HL-60 (cell line): ENCODE data around the gene SLC24A3.

Experiments used
- DNase-seq, 2 experiments: peaks; one replicate each; pipeline ENCODE4 v3.0.0-alpha.2; 2010 to 2020; ENCODE audit warnings: low read depth in 1 of 2, low spot score in 1 of 2
- H3K27ac ChIP-seq: fragments of 250-450 bp; sonication (Bioruptor Pico); replicated peaks from 2 replicates; pipeline ENCODE4 v1.5.1; 2020; ENCODE audit warnings: mild to moderate bottlenecking, moderate library complexity
- H3K27me3 ChIP-seq: fragments of 250-450 bp; sonication (Bioruptor Pico); 2 replicates; pipeline ENCODE4 v1.5.1; 2021; ENCODE audit warnings: mild to moderate bottlenecking, moderate library complexity; ENCODE audit not compliant: insufficient read depth, poor library complexity, severe bottlenecking
- H3K4me3 ChIP-seq: replicated peaks from 2 replicates; pipeline ENCODE4 v1.5.1; 2011; ENCODE audit warnings: mild to moderate bottlenecking, control low read depth, low read length; ENCODE audit not compliant: insufficient read depth
- GABPA ChIP-seq: IDR thresholded peaks from 2 replicates; pipeline ENCODE4 v1.6.1; 2012; ENCODE audit warnings: low read depth
- POLR2AphosphoS5 ChIP-seq: IDR thresholded peaks from 2 replicates; pipeline ENCODE4 v1.6.1; 2012; ENCODE audit warnings: low read depth
- REST ChIP-seq: IDR thresholded peaks from 2 replicates; pipeline ENCODE4 v1.6.1; 2012; ENCODE audit warnings: low read depth; ENCODE audit not compliant: insufficient replicate concordance
- SPI1 ChIP-seq: IDR thresholded peaks from 2 replicates; pipeline ENCODE4 v1.6.1; 2012; ENCODE audit warnings: low read depth, mild to moderate bottlenecking, borderline replicate concordance
- TF ChIP-seq, protein P1 (sequence below): IDR thresholded peaks from one replicate; pipeline ENCODE4 v1.5.1; 2011; ENCODE audit warnings: low read length, control low read depth, inconsistent platforms; ENCODE audit not compliant: insufficient read depth

Gene SLC24A3

GRCh38 chr20:19351542-19351941 lies 139.1 kb downstream of the SLC24A3 start:
- Histone ChIP-seq H3K27me3 (no peaks in the 10 kb centered on the region), H3K27ac (no peak overlapping the region), H3K4me3 (no peak overlapping the region)
- TF ChIP-seq, protein P1, sequence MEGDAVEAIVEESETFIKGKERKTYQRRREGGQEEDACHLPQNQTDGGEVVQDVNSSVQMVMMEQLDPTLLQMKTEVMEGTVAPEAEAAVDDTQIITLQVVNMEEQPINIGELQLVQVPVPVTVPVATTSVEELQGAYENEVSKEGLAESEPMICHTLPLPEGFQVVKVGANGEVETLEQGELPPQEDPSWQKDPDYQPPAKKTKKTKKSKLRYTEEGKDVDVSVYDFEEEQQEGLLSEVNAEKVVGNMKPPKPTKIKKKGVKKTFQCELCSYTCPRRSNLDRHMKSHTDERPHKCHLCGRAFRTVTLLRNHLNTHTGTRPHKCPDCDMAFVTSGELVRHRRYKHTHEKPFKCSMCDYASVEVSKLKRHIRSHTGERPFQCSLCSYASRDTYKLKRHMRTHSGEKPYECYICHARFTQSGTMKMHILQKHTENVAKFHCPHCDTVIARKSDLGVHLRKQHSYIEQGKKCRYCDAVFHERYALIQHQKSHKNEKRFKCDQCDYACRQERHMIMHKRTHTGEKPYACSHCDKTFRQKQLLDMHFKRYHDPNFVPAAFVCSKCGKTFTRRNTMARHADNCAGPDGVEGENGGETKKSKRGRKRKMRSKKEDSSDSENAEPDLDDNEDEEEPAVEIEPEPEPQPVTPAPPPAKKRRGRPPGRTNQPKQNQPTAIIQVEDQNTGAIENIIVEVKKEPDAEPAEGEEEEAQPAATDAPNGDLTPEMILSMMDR = no peak
- TF ChIP-seq POLR2AphosphoS5 = no peak
- DNase-seq = no peak

DNA sequence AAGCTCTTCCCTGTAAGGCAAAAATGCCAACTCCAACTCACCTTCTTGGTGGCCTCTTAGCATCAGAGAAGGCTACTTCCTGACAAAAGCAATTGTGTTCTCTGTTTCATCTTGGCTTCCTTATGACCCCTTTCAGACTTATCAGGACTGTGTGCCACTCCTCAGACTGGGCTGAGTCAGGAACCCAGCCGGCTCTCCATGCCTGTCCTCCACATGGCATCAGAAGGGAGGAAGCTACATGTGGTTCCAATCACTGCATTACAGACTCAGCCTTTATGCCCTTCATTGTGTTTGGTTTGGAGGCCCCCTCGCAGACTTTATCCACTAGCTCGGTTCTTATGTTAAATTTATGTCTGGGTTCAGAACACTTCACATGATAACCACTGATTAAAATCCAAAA lies 142.5 kb downstream of the SLC24A3 start:
- TF ChIP-seq, protein P1 = no peak
- TF ChIP-seq REST (no peak), POLR2AphosphoS5 (no peak), SPI1 (no peak), GABPA (no peak)
- no peak overlapping the region for H3K4me3 ChIP-seq
- no peak overlapping the region for H3K27ac ChIP-seq
- DNase-seq = no peak
- no peaks in the 10 kb centered on the region for H3K27me3 ChIP-seq

DNA sequence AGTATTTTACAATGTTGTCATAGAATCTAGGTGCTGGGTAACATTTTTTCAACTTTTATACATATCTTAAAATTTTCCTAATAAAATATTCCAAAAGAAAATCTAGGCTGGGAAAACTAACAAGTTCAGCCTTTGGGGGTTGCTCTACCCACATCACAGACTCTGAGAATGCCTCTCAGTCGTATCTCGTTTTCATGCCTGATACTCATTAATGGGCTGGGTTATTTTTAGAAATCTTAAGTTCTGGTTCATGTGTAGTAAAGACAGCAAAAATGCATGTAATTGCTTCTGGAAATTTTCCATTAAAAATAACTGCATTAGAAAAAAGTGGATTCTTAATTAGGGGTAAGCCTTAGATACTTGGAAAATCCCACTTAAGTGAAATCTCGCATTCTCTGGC lies 149.3 kb downstream of the SLC24A3 start:
- Histone ChIP-seq H3K4me3 (no peak overlapping the region), H3K27ac (no peak overlapping the region)

More for the DNA sequence above, 149.3 kb downstream of the SLC24A3 start:
- H3K27me3 ChIP-seq = no peaks in the 10 kb centered on the region
- no peak for DNase-seq
- TF ChIP-seq SPI1 (no peak), REST (no peak), POLR2AphosphoS5 (no peak), GABPA (no peak)
- TF ChIP-seq, protein P1 = no peak
